NCI-H1417 (cell line): ENCODE data around the gene IRF9.

Experiments used
- DNase-seq, 3 experiments: peaks; one replicate each; lab custom pipeline; 2025; lab: John Stamatoyannopoulos, UW

Gene IRF9

DNA sequence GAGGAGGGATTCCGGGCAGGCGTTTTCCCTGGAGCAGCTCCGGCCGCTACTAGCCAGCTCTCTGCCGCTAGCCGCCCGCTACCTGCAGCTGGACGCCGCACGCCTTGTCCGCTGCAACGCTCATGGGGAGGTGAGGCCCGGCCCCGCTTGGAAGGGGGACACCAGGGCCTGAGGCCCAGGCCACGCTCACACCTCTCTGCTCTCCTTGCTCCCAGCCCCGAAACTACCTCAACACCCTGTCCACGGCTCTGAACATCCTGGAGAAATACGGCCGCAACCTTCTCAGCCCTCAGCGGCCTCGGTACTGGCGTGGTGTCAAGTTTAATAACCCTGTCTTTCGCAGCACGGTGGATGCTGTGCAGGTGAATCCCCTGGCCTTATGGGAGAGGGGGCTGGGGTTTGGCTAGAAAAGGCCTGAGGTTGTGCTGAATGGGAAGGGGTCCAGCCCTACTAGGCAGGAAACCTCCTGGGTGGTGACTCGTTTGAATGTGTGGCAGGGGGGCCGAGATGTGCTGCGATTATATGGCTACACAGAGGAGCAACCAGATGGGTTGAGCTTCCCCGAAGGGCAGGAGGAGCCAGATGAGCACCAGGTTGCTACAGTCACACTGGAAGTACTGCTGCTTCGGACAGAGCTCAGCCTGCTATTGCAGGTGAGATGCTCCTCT lies 13.2 kb upstream of the IRF9 start:
- peak in 1 of 3 experiments; percentile 48 for DNase-seq

DNA sequence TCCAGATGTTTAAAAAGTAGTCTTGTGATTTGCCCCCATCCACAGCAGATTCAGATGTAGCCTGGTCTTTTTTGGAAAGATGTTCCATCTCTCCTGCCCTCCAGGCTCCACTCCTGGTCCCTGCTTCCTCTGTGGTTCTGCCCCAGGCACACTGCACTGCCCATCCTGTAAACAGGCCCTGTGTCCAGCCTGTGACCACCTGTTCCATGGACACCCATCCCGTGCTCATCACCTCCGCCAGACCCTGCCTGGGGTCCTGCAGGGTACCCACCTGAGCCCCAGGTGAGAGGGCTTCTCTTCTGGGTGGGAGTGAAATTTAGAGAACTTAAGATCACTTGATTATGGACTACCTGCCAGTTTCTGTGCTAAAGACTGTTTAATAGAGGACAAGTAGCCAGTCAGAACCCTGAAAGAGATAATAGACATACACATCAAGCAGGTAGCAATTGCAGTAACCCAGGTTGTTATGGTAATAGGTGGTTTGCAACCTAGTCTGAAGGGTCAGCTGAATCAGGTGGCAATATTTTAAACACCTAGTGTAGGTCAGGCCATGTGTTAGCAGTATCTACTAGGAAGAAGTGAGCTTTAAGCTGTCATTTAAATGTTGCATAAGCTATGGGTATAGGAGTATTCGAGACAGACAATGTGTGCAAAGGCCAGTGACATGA lies 11.6 kb upstream of the IRF9 start:
- no peak for DNase-seq

DNA sequence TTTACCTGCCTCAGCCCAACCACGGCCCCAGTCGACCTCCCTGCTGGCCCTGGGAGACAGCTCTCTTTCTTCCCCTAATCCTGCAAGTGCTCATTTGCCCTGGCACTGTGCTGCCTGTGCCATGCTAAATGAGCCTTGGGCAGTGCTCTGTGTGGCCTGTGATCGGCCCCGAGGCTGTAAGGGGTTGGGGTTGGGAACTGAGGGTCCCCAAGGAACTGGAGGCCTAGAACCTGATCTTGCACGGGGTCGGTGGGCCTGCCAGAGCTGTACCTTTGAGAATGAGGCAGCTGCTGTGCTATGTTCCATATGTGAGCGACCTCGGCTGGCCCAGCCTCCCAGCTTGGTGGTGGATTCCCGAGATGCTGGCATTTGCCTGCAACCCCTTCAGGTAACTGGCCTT lies 11.0 kb upstream of the IRF9 start:
- no peak for DNase-seq

DNA sequence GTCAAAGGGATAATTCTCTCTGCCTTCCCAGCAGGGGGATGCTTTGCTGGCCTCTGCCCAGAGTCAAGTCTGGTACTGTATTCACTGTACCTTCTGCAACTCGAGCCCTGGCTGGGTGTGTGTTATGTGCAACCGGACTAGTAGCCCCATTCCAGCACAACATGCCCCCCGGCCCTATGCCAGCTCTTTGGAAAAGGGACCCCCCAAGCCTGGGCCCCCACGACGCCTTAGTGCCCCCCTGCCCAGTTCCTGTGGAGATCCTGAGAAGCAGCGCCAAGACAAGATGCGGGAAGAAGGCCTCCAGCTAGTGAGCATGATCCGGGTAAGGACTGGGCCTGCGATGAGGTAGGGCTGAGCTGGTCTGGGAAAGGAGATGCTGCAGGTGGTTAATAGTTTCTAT lies 10.5 kb upstream of the IRF9 start:
- DNase-seq = no peak

DNA sequence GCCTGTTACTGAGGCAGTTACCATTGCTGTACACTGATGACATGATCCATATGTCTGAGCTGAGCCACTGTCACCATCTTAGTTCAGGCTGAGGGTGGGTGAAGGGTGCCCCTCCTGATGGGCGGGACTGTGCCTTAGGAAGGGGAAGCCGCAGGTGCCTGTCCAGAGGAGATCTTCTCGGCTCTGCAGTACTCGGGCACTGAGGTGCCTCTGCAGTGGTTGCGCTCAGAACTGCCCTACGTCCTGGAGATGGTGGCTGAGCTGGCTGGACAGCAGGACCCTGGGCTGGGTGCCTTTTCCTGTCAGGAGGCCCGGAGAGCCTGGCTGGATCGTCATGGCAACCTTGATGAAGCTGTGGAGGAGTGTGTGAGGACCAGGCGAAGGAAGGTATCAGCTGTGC lies 10.1 kb upstream of the IRF9 start:
- DNase-seq = no peak

DNA sequence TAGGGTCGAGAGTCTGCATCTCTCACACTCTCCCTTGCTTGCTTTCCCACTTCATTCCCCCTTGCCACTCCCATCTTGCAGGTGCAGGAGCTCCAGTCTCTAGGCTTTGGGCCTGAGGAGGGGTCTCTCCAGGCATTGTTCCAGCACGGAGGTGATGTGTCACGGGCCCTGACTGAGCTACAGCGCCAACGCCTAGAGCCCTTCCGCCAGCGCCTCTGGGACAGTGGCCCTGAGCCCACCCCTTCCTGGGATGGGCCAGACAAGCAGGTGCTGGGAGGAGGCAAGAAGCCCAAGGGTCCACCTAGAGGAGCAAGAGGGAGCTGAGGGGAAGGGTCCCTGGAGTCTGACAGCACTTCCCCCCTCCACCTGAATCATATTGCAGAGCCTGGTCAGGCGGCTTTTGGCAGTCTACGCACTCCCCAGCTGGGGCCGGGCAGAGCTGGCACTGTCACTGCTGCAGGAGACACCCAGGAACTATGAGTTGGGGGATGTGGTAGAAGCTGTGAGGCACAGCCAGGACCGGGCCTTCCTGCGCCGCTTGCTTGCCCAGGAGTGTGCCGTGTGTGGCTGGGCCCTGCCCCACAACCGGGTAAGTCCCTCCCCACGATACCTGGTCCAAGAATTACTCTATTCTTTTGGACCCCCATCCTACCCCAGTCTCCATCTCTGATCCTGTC lies 9.5 kb upstream of the IRF9 start:
- DNase-seq = no peak

DNA sequence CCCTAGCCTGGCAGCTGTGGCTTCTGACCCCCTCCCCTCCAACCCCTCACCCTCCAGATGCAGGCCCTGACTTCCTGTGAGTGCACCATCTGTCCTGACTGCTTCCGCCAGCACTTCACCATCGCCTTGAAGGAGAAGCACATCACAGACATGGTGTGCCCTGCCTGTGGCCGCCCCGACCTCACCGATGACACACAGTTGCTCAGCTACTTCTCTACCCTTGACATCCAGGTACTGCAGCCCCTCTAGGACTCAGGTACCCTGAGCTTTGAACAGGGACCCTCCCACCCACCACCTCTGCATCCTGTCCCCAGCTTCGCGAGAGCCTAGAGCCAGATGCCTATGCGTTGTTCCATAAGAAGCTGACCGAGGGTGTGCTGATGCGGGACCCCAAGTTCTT lies 6.0 kb upstream of the IRF9 start:
- DNase-seq = no peak

DNA sequence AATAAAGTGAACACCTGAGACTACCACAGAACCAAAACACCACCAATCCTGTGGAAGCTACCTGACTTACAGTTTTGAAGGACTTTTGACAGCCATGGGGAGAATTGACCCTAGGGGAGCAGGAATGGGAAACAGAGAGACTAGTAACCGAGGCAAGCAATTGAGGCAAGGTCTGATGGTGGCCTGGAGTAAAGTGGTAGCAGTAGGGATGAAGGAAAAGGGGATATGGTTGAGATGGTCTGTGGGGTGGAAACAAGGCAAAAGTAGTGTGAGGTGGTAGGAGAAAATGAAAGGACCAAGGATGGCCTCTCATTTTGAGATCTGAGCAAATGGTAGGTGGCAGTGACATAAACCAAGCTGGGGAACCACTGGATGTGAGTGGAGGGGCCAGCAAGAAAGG lies 4.2 kb upstream of the IRF9 start:
- no peak for DNase-seq

DNA sequence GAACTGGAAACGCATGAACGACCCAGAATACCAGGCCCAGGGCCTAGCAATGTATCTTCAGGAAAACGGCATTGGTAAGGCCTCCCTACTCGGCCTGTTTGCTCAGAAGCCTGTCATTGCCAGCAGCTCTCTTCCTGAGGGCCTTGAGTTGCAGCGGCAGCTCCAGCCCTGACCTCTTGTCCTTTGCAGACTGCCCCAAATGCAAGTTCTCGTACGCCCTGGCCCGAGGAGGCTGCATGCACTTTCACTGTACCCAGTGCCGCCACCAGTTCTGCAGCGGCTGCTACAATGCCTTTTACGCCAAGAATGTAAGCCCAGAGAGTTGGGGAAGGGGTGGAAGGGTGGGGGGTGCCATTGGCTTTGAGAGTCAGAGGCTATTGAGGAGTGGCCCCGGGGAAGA lies 3.7 kb upstream of the IRF9 start:
- no peak for DNase-seq

DNA sequence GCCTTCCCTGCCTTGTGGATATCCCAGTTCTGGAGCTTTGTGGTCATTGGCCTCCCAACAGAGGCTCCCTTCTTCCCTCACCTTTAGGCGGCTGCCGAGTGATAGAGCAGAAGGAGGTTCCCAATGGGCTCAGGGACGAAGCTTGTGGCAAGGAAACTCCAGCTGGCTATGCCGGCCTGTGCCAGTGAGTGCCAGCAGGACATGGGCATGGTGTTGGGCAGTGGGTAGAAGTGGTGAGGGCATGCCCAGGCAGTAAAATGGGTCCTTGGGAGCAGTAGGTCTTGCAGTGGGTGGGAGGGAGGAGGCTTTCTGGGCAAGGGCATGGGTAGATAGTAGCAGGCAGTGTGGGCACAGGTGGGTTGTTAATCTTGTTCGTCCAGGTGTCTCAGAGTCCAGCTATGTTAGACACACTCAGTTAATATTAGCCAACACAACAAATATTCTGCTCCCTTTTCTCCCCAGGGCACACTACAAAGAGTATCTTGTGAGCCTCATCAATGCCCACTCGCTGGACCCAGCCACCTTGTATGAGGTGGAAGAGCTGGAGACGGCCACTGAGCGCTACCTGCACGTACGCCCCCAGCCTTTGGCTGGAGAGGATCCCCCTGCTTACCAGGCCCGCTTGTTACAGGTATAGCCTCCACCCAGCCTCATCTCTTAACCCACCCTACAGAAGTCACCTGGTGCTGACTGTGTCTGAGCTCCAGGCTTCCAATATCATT lies 1.1 kb upstream of the IRF9 start:
- no peak for DNase-seq

DNA sequence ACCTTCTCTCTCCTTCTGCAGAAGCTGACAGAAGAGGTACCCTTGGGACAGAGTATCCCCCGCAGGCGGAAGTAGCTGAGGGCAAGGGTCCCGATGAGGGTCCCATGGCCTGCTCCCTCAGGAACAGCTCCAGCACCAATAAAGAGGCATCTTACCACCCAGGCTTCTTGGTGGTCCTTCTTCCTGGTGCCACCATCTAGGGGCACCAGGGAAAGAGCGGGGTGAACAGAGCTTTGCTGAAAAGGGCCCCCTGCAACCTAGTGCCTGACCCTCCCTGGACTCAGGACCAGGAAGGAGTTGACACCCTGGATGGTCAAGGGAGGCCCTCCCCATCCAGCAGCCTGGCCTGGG lies 591 bp upstream of the IRF9 start:
- DNase-seq = no peak

DNA sequence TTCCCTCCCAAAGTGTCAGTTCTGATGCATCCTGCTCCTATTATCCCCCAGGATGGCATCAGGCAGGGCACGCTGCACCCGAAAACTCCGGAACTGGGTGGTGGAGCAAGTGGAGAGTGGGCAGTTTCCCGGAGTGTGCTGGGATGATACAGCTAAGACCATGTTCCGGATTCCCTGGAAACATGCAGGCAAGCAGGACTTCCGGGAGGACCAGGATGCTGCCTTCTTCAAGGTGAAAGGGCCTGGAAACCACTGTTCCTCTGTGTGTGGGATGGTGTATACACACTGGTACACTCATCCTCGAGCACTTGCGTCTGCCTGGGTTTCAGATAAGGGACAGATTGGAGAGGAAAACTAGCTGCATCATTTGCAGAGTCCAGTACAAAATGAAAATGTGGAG lies 1.0 kb downstream of the IRF9 start:
- no peak for DNase-seq

DNA sequence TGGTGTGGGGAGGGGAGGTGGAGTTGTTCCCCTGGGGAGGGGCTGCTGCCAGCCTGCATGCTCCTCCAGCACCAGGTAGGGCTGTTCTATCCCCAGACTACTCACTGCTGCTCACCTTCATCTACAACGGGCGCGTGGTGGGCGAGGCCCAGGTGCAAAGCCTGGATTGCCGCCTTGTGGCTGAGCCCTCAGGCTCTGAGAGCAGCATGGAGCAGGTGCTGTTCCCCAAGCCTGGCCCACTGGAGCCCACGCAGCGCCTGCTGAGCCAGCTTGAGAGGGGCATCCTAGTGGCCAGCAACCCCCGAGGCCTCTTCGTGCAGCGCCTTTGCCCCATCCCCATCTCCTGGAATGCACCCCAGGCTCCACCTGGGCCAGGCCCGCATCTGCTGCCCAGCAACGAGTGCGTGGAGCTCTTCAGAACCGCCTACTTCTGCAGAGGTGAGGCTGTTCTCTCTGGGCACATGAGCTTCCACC lies 3.5 kb downstream of the IRF9 start:
- DNase-seq = no peak

DNA sequence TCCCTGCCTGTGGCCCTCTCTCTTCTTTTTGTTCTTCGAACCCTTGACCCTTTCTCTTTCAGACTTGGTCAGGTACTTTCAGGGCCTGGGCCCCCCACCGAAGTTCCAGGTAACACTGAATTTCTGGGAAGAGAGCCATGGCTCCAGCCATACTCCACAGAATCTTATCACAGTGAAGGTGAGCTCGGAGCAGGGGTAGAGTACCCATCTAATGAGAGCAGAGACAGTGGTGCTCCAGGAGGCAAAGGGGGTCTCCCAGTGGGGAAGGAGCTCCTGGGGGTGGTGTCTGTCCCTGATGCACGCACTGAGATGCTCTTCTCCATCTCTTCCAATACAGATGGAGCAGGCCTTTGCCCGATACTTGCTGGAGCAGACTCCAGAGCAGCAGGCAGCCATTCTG lies 4.7 kb downstream of the IRF9 start:
- DNase-seq = no peak

DNA sequence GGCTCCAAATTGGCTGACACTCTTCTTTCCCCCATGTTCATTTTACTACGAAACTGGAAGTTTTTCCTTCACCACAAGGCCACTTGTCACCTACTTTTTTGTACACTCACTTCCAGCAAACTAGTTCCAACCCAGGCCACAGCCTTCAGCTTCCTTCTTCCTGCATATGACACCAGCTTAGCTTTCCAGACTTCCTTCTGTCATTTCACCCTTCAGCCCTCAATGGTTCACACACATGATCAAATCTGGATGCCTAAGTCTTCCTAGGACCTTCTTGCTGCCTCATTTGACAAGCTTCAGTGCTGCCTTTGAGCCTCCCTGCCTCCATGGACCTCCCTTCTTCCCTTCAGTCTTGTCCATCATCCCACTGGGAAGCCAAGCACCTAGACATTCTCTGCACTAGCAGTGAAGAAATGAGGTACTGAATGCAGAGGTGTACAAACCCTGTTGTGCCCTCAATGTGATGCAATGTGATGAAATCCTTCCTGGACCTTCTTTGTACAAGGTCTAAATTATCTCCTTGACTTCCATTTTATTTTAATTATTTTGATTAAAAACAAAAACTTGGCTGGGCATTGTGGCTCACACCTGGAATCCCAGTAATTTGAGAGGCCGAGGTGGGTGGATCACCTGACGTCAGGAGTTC lies 6.5 kb downstream of the IRF9 start:
- no peak for DNase-seq

DNA sequence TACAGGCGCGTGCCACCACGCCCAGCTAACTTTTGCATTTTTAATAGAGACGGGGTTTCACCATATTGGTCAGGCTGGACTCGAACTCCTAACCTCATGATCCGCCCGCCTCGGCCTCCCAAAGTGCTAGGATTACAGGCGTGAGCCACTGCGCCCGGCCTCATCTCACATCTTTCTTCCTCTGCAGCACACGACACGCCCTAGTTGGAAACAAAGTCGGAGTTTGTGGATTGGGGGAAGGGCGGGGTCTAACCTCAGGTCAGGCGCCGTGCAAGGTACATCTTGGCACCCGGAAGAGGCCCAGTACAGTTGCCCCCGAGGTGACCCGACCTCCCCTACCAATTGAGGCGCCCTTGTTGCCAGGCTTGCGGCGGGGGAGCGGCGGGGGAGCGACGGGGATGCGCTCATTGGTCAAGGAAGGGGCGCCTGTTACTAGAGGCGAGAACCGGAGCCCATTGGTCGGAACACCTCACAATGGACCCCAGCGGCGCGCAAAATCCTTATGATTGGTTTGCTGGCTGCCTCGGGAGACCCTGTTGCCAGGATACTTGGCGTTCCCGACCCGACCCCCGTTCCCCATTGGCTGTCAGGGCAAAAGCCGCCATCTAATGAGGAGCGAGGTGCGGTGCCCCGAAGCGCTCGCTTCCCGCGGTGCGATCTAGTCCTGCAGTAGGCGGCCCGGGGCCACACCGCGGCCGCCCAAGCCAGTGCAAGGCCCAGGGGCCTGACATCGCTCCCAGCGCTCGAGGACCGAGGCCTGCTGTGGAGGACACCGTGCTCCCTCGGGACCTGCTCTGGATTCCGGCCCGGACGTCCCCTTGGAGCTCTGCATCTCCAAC lies 10.6 kb downstream of the IRF9 start, which contains the start of gene REC8:
TSS of gene REC8 (plus strand) at position 659 of the 839 bp plus-strand sequence. CDS start 473 bp downstream, outside the sequence.
- DNase-seq = peak; percentile 92 to 99 (median 98)

DNA sequence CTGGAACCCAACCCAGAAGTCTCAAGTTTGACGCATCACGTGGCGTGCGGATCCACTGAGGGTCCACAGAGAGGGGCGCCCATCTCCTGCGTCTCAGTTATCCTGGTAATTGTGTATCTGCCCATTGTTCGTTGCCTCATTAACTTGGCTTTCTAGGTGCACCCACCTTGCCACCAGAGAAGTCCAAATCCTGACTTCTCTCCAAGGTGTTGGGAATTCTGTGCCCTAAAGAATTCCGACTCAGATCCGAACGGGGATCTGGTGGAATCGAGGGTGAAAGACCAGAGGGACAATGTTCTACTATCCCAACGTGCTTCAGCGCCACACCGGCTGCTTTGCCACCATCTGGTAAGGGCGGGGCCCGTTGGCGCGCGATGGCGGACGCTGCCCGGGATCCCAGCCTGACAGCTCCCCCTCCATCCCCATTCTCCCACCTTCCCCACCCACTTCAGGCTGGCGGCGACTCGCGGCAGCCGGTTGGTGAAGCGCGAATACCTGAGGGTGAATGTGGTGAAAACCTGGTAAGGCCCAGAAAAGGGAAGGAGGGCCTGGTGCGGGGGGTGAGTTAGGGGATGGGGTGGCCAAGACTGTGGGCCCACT lies 11.3 kb downstream of the IRF9 start:
- DNase-seq = peak; percentile 37 to 59 (median 40)

DNA sequence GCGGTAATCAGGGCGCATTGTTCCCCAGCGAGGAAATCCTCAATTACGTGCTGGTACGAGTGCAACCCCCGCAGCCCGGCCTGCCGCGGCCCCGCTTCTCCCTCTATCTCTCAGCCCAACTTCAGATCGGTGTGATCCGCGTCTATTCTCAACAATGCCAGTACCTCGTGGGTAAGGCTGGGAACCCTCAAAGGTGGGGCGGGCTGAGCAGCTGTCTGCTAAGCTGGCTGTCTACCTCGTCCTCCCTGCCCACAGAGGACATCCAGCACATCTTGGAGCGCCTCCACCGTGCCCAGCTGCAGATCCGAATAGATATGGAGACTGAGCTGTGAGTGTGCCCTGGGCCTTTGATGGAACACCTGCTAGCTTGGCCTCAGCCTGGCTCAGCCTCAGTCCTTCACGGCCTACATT lies 11.8 kb downstream of the IRF9 start:
- DNase-seq = peak in 1 of 3 experiments; percentile 49

DNA sequence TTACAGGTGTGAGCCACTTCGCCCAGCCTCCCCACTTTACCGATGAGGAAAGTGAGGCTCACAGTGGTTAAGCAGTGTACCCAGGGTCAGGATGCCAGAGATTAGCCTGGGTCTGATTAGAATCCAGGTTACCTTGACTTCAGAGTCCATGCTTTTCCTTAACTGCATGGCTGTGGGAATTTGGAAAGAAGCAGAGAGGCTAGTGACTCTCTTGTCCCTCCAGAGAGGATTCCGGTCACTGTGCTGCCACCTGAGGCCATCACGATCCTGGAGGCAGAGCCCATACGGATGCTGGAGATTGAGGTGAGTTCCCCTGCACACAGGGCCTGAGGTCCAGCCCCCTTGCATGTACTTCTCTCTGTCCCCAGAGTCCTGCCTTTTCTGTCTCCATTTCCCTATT lies 15.5 kb downstream of the IRF9 start:
- DNase-seq = no peak

DNA sequence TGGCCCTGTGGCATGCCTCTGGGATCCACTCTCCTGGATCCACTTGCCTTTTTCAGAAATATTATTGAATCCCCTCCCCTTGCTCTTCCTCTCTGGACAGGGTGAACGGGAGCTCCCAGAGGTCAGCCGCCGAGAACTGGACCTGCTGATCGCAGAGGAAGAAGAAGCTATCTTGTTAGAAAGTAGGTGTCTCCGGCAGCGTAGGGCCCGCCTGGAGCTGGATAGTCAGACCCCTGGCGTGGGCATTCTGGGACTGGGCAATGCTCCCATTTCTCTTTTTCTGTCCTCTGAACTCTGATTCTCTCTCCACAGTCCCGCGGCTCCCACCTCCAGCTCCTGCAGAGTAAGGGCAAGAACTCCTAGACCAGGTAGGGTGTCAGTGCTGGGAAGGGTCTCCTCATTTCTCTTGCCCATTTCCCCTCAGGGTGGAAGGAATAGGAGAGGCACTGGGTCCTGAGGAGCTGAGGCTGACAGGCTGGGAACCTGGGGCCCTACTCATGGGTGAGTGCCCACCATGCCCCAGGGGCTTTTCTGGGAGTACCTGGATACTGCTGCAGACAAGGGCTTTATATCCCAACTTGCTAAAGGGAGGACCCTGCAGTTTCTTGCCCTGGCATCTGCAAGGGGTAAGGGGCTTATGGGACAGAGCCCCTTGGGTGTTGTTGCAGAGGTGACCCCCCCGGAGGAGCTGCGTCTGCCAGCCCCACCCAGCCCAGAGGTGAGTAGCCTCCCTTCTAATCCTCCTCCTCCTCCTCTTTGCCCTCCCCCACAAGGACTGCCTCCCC lies 16.2 kb downstream of the IRF9 start:
- DNase-seq = no peak
